ENCODE results near the gene APOBEC4. TPM values are rescaled to one million over a fixed set of nuclear protein-coding genes. Genes with fewer than 3 reads are reported as not detected.

Gene APOBEC4
- total RNA-seq, 1 experiment from 2014 or later, result not detected

DNA sequence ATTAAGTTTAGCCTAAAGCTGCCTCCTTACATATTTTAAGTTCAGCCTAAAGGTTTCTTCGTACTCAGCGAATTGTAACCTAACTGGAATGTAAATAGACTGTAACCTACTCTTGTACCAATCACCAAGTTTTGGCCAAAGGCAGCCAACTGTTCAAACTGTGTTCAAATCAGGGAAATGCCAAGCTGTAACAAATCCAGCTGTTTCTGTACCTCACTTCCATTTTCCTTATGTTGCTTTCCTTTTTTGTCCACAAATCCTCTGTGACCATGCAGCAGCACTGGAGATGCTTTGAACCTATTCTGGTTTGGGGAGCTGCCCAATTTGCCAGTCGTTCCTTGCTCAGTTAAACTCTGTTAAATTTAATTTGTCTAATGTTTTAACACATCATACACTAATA, 3.2 kb upstream of the APOBEC4 start:
- Histone ChIP-seq H3K4me2 (ENCODE audit: low read depth, low read length, poor library complexity, severe bottlenecking) (no peak overlapping the region), H3K4me3 (ENCODE audit: low read length) (no peak overlapping the region)
- DNase-seq, result no peak

DNA sequence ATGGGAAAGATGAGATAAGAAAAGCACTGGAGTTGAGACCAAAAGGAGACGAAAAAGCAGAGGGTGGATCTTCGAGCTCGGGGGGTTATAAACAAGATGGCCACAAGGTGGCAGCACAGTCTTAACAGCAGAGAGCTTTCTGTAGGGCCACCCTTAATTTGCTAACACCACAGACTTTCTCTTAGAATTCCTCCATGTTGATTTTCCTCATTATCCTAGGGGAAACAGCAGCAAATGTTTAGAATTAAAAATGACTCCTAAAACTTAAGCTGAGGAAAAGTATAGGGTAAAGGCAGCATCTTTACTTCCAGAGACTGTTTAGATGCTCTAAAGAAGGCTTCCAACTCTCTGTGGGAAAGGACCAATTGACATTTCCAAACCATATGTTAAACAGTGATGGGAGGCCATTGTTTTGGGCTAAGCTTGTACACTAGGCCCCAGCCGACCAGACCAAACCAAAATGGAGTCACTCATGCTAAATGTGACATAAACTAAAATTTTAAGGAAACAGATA, 2.5 kb upstream of the APOBEC4 start:
- Histone ChIP-seq H3K9ac (ENCODE audit: low read length) (no peak overlapping the region), H4K20me1 (ENCODE audit: insufficient read depth, low read depth, low read length) (no peaks in the 10 kb centered on the region; the same call in 1 of the 2 replicates), H3K9me3 (ENCODE audit: low read length) (no peaks in the 10 kb centered on the region), H3K79me2 (ENCODE audit: low read length) (no peaks in the 10 kb centered on the region), H3K9me2 (replicated peaks; ENCODE audit: insufficient read depth, low read length) (no peaks in the 10 kb centered on the region), H3K27ac (ENCODE audit: low read length) (no peak overlapping the region), H3K4me2 (ENCODE audit: low read depth, low read length, poor library complexity, severe bottlenecking) (no peak overlapping the region), H3K36me3 (ENCODE audit: insufficient read depth, low read length) (no peaks in the 10 kb centered on the region), H2AFZ (ENCODE audit: low read length) (no peak overlapping the region), H3K4me1 (ENCODE audit: low read length) (peaks cover 14% of the 10 kb centered on the region), H3K27me3 (ENCODE audit: low read length) (no peaks in the 10 kb centered on the region), H3K4me3 (ENCODE audit: low read length) (no peak overlapping the region)
- peak; percentile 90 for DNase-seq

More for the DNA sequence above, 3.2 kb upstream of the APOBEC4 start:
- no peaks in the 10 kb centered on the region for H3K27me3 ChIP-seq (ENCODE audit: low read length)
- no peaks in the 10 kb centered on the region for H3K36me3 ChIP-seq (ENCODE audit: insufficient read depth, low read length)
- no peak overlapping the region for H3K9ac ChIP-seq (ENCODE audit: low read length)
- H4K20me1 ChIP-seq (ENCODE audit: insufficient read depth, low read depth, low read length), result no peaks in the 10 kb centered on the region; the same call in 1 of the 2 replicates
- H3K9me2 ChIP-seq (replicated peaks; ENCODE audit: insufficient read depth, low read length), result no peaks in the 10 kb centered on the region
- no peak overlapping the region for H2AFZ ChIP-seq (ENCODE audit: low read length)
- H3K4me1 ChIP-seq (ENCODE audit: low read length), result peaks cover 14% of the 10 kb centered on the region
- H3K9me3 ChIP-seq (ENCODE audit: low read length), result no peaks in the 10 kb centered on the region
- no peaks in the 10 kb centered on the region for H3K79me2 ChIP-seq (ENCODE audit: low read length)
- no peak overlapping the region for H3K27ac ChIP-seq (ENCODE audit: low read length)

DNA sequence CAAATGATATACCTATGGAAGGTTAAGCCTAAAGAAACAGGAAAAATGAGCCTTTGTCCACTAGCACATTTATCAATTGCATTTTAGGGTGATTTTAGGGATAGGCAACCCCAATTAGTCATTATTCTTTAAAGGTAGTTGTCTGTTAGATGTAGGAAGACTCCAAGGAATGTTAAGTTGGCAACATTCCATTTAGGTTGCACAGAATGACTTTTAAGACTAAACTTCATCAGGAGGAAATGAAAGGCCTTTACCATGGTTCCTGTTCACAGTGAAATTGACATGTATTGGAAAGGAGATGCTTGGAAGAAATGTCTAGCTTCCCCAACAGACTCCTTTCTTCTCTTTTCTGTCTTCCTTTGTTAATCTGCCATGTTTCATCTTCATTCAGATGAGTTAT, 1.6 kb upstream of the APOBEC4 start:
- Histone ChIP-seq H3K27me3 (ENCODE audit: low read length) (no peaks in the 10 kb centered on the region), H2AFZ (ENCODE audit: low read length) (no peak overlapping the region), H3K4me3 (ENCODE audit: low read length) (no peak overlapping the region), H3K9me2 (replicated peaks; ENCODE audit: insufficient read depth, low read length) (no peaks in the 10 kb centered on the region), H3K4me1 (ENCODE audit: low read length) (peaks cover 14% of the 10 kb centered on the region), H4K20me1 (ENCODE audit: insufficient read depth, low read depth, low read length) (no peaks in the 10 kb centered on the region; the same call in 1 of the 2 replicates), H3K9me3 (ENCODE audit: low read length) (no peaks in the 10 kb centered on the region), H3K79me2 (ENCODE audit: low read length) (no peaks in the 10 kb centered on the region), H3K4me2 (ENCODE audit: low read depth, low read length, poor library complexity, severe bottlenecking) (no peak overlapping the region), H3K27ac (ENCODE audit: low read length) (no peak overlapping the region), H3K36me3 (ENCODE audit: insufficient read depth, low read length) (no peaks in the 10 kb centered on the region), H3K9ac (ENCODE audit: low read length) (no peak overlapping the region)
- no peak for DNase-seq

DNA sequence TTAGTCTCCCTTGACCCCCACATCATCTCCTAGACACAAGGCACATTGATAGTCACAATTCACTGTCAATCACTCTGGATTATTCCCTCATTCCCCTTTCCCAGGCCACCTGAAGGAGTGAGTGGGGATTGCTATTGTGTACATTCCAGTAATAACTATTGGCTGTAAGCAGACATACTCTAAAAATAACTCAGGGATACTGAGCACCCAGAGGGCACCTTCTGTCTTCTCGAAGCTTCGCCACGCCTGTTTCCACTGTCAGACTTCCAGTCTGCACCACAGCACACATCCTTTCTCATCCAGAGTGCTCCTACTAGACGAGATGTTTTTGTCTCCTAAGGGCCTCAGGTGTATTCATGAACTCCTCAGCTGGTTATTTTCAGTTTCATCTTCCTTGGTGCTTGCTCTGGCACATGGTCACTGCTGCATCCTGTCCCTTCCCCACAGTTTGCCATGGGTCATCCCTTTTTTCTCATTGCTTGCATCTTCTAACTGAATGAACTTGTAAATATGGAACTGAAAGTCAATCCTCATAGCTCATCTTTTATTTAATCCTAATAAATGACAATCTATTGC, 848 bp upstream of the APOBEC4 start:
- H3K9me3 ChIP-seq (ENCODE audit: low read length), result no peaks in the 10 kb centered on the region
- no peaks in the 10 kb centered on the region for H3K36me3 ChIP-seq (ENCODE audit: insufficient read depth, low read length)
- no peaks in the 10 kb centered on the region for H3K79me2 ChIP-seq (ENCODE audit: low read length)
- no peak overlapping the region for H3K4me3 ChIP-seq (ENCODE audit: low read length)
- H3K9ac ChIP-seq (ENCODE audit: low read length), result no peak overlapping the region
- H3K4me1 ChIP-seq (ENCODE audit: low read length), result peaks cover 14% of the 10 kb centered on the region
- H3K9me2 ChIP-seq (replicated peaks; ENCODE audit: insufficient read depth, low read length), result no peaks in the 10 kb centered on the region
- DNase-seq, result no peak
- H2AFZ ChIP-seq (ENCODE audit: low read length), result no peak overlapping the region
- H4K20me1 ChIP-seq (ENCODE audit: insufficient read depth, low read depth, low read length), result no peaks in the 10 kb centered on the region; the same call in 1 of the 2 replicates
- no peak overlapping the region for H3K27ac ChIP-seq (ENCODE audit: low read length)
- no peaks in the 10 kb centered on the region for H3K27me3 ChIP-seq (ENCODE audit: low read length)
- H3K4me2 ChIP-seq (ENCODE audit: low read depth, low read length, poor library complexity, severe bottlenecking), result no peak overlapping the region

DNA sequence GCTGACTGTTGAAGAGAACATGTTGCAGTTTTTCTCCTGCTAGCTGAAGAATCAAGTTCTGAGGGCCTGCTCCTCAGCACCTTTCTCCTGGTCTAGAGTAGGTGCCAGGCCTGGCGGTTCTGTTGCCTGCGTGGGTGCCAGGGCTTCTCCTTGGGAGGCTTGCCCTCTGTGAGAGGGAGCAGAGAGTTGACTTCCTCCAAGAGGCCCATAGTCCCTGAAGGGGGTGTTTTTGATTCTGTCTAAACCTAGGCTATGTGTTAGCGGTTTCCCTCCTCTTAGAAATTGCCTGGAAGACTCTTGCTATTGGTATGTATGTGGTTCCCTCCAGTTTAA, 312 bp upstream of the APOBEC4 start:
- Histone ChIP-seq H3K79me2 (ENCODE audit: low read length) (no peaks in the 10 kb centered on the region), H4K20me1 (ENCODE audit: insufficient read depth, low read depth, low read length) (no peaks in the 10 kb centered on the region; the same call in 1 of the 2 replicates), H3K4me3 (ENCODE audit: low read length) (no peak overlapping the region), H3K9me3 (ENCODE audit: low read length) (no peaks in the 10 kb centered on the region), H3K4me2 (ENCODE audit: low read depth, low read length, poor library complexity, severe bottlenecking) (peak overlapping the region; percentile 10), H2AFZ (ENCODE audit: low read length) (no peak overlapping the region), H3K27me3 (ENCODE audit: low read length) (no peaks in the 10 kb centered on the region), H3K9ac (ENCODE audit: low read length) (no peak overlapping the region), H3K4me1 (ENCODE audit: low read length) (peaks cover 14% of the 10 kb centered on the region), H3K9me2 (replicated peaks; ENCODE audit: insufficient read depth, low read length) (no peaks in the 10 kb centered on the region), H3K36me3 (ENCODE audit: insufficient read depth, low read length) (no peaks in the 10 kb centered on the region), H3K27ac (ENCODE audit: low read length) (no peak overlapping the region)
- no peak for DNase-seq

DNA sequence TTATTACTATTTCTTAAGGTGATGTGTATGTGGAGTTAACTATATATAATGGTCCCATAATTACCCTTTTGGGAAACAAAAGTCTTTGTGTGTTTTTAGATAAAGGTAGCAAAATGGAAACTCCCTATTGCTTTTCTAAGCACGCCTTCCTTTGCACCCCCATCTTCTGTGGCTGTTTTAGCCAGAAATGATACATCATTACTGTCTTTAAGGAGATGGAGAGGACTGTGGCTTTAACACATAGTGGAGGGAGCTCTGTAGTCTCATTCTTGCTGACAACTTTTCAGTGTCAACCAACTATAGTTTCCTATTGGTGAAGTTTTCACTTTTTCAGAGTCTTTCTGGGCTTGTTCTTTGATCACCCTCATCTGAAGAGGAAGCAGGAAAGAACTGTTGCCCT, 1.0 kb downstream of the APOBEC4 start:
- Histone ChIP-seq H3K27me3 (ENCODE audit: low read length) (no peaks in the 10 kb centered on the region), H3K4me3 (ENCODE audit: low read length) (no peak overlapping the region), H3K9me2 (replicated peaks; ENCODE audit: insufficient read depth, low read length) (no peaks in the 10 kb centered on the region), H3K36me3 (ENCODE audit: insufficient read depth, low read length) (no peaks in the 10 kb centered on the region), H2AFZ (ENCODE audit: low read length) (no peak overlapping the region), H3K4me2 (ENCODE audit: low read depth, low read length, poor library complexity, severe bottlenecking) (no peak overlapping the region), H3K9me3 (ENCODE audit: low read length) (no peaks in the 10 kb centered on the region), H3K9ac (ENCODE audit: low read length) (no peak overlapping the region), H3K27ac (ENCODE audit: low read length) (no peak overlapping the region), H3K4me1 (ENCODE audit: low read length) (peaks cover 14% of the 10 kb centered on the region), H4K20me1 (ENCODE audit: insufficient read depth, low read depth, low read length) (no peaks in the 10 kb centered on the region; the same call in 1 of the 2 replicates), H3K79me2 (ENCODE audit: low read length) (no peaks in the 10 kb centered on the region)
- no peak for DNase-seq

DNA sequence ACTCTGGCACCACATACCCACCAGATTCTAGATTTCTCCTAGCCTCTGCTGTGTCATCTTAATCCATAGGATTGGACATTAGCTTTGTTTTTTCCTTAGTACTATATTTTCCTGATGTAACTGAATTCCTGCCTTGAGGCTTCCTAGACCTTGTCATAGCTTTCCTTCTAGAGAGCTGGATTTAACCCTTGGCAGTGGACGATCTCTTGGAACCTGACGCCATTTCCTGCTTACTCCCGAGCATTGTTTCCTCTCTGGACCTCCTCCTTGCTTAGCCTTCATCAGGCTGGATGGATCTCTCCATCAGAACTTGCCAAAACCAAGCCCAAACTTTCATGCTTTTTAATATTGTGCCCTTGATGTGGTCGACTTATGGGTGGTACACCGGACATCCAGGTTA, 1.5 kb downstream of the APOBEC4 start:
- no peak for DNase-seq
- no peaks in the 10 kb centered on the region for H3K27me3 ChIP-seq (ENCODE audit: low read length)
- H3K4me2 ChIP-seq (ENCODE audit: low read depth, low read length, poor library complexity, severe bottlenecking), result no peak overlapping the region

DNA sequence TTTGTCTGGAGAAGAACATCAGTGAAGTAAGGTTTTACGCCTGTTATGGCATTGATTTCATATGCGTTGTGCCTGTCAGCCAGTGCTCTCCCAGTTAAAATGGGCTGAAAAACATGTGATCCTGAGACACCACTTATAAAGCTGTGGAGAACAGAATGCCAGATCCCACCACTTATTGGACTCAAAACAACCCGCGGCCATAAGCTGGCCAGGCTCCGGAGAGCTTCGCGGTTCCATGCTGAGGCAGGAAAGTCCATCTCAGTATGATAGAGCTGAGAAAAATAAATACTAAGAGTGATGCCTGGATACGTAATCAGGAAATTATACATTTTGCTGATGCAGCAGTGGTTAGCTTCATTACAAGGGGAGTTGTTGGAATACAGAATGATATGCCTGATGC, 5.1 kb downstream of the APOBEC4 start:
- Histone ChIP-seq H3K9me3 (ENCODE audit: low read length) (no peaks in the 10 kb centered on the region), H3K79me2 (ENCODE audit: low read length) (no peaks in the 10 kb centered on the region), H3K4me3 (ENCODE audit: low read length) (no peak overlapping the region), H3K9ac (ENCODE audit: low read length) (no peak overlapping the region), H2AFZ (ENCODE audit: low read length) (no peak overlapping the region), H3K36me3 (ENCODE audit: insufficient read depth, low read length) (no peaks in the 10 kb centered on the region), H3K4me1 (ENCODE audit: low read length) (peaks cover 9% of the 10 kb centered on the region), H3K4me2 (ENCODE audit: low read depth, low read length, poor library complexity, severe bottlenecking) (no peak overlapping the region), H3K9me2 (replicated peaks; ENCODE audit: insufficient read depth, low read length) (no peaks in the 10 kb centered on the region), H3K27me3 (ENCODE audit: low read length) (no peaks in the 10 kb centered on the region), H4K20me1 (ENCODE audit: insufficient read depth, low read depth, low read length) (no peaks in the 10 kb centered on the region; the same call in 1 of the 2 replicates), H3K27ac (ENCODE audit: low read length) (no peak overlapping the region)
- no peak for DNase-seq

More for the DNA sequence above, 1.5 kb downstream of the APOBEC4 start:
- H3K27ac ChIP-seq (ENCODE audit: low read length), result no peak overlapping the region
- H3K36me3 ChIP-seq (ENCODE audit: insufficient read depth, low read length), result no peaks in the 10 kb centered on the region
- H3K79me2 ChIP-seq (ENCODE audit: low read length), result no peaks in the 10 kb centered on the region
- no peaks in the 10 kb centered on the region for H3K9me2 ChIP-seq (replicated peaks; ENCODE audit: insufficient read depth, low read length)
- no peak overlapping the region for H2AFZ ChIP-seq (ENCODE audit: low read length)
- H4K20me1 ChIP-seq (ENCODE audit: insufficient read depth, low read depth, low read length), result no peaks in the 10 kb centered on the region; the same call in 1 of the 2 replicates
- no peak overlapping the region for H3K9ac ChIP-seq (ENCODE audit: low read length)
- no peak overlapping the region for H3K4me3 ChIP-seq (ENCODE audit: low read length)
- peaks cover 14% of the 10 kb centered on the region for H3K4me1 ChIP-seq (ENCODE audit: low read length)
- no peaks in the 10 kb centered on the region for H3K9me3 ChIP-seq (ENCODE audit: low read length)
